Small intestine (tissue), 7 donors: ENCODE measurements around the gene NAP1L4. TPM values are rescaled to one million over a fixed set of nuclear protein-coding genes. Genes with fewer than 3 reads are reported as not detected.
A peak's percentile ranks its signal among the peaks of the same experiment; 100 is the strongest.

ENCODE experiments used
- DNase-seq, 2 donors: peaks; one replicate each; pipeline versions ENCODE4 v3.0.0 to v3.0.0-alpha.2; 2013
- FAIRE-seq: peaks from 2 replicates; lab custom pipeline; 2012; peaks lifted over from hg19 to GRCh38; lab: Jason Lieb, UNC
- H3K27ac ChIP-seq, 3 donors: one replicate each; pipeline ENCODE4 v1.5.1; 2013; ENCODE audit warnings: low read length in 2 of 3, mild to moderate bottlenecking in 2 of 3, control low read depth in 1 of 3, inconsistent platforms in 1 of 3, low read depth in 1 of 3, moderate library complexity in 1 of 3
- H3K27me3 ChIP-seq, 3 donors: one replicate each; pipeline ENCODE4 v1.6.1; 2013; ENCODE audit warnings: low read length in 3 of 3, inconsistent platforms in 1 of 3; ENCODE audit not compliant: control insufficient read depth in 3 of 3, insufficient read depth in 3 of 3
- H3K36me3 ChIP-seq, 3 donors: one replicate each; pipeline ENCODE4 v1.6.1; 2013; ENCODE audit warnings: low read length in 3 of 3, inconsistent platforms in 1 of 3, low read depth in 1 of 3, mild to moderate bottlenecking in 1 of 3, moderate library complexity in 1 of 3; ENCODE audit not compliant: control insufficient read depth in 3 of 3, insufficient read depth in 2 of 3
- H3K4me1 ChIP-seq, 3 donors: one replicate each; pipeline ENCODE4 v1.6.1; 2013; ENCODE audit warnings: low read length in 2 of 3, inconsistent platforms in 1 of 3, low read depth in 1 of 3, mild to moderate bottlenecking in 1 of 3, moderate library complexity in 1 of 3; ENCODE audit not compliant: control insufficient read depth in 3 of 3, insufficient read depth in 2 of 3
- H3K4me3 ChIP-seq, 3 donors: one replicate each; pipeline ENCODE4 v1.5.1; 2013; ENCODE audit warnings: low read length in 3 of 3, control low read depth in 1 of 3, inconsistent platforms in 1 of 3, low read depth in 1 of 3, mild to moderate bottlenecking in 1 of 3, moderate library complexity in 1 of 3
- H3K9me3 ChIP-seq, 2 donors: one replicate each; pipeline ENCODE4 v1.6.1; 2013; ENCODE audit warnings: low read depth in 1 of 2, low read length in 1 of 2; ENCODE audit not compliant: control insufficient read depth in 2 of 2, insufficient read depth in 1 of 2
- WGBS, 3 donors: extraction: QIAGEN DNeasy Blood & Tissue Kit; methylation state at CpG; one replicate each; pipeline ENCODE4 v1.1.7; 2013; 5-methylcytosine and 5-hydroxymethylcytosine counted together
- polyA plus RNA-seq, 4 donors: library from polyadenylated mRNA; stranded (reverse) in 3 of 4; unstranded in 1 of 4; fragments of 200-250 nt in 3 of 4; fragments of 120-200 nt in 1 of 4; gene quantifications; one replicate each; pipeline versions ENCODE4 v1.2.1 to v1.2.3, GENCODE V29; 2013
- donor health status: healthy with polysubstance abuse.
- donor health status: control.
- donor health status: control.
- donor health status: Bipolar disorder and iron deficiency.
- donor health status: healthy.

Gene NAP1L4
- polyA plus RNA-seq, 4 donors = 75.1 to 108 (median 84.6) TPM

DNA sequence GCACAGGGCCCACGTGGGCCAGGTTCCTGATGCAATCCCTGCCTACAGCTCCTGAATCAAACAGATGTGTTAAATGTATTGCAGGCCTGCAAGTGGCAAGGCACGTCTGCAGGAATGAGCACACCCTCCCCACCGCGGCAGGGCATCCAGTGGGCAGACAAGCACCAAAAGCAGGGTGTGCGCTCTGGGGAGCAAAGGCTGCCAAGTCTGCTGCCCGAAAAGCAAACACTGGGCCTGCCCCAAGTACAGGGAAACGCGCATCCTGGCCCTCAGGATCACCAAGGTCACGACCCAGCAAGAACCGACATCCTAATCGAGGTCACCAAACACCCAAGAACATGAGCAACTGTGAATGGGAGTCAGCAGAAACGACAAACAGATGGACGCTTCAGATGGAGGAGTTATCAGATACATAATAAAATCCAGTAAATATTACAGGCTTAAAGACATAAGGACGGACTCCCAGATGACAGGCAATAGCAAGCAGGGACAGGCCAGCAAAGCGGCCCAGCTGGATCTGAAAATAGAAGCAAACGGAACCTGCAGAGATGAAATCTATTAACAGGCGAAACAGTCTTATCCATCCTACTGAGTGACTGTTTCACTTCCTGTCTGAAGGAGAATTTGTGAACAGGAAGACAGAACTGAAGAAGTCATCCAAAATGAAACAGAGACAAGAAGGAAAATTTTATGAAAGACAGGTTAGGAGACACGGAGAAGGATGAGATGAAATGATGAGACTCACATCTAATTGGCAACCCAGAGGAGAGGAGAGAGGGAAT, 38.4 kb upstream of the NAP1L4 start:
- Histone ChIP-seq H3K4me1 (no peaks in the 10 kb centered on the region), H3K4me3 (no peak overlapping the region), H3K36me3 (peaks cover 17 to 68% (median 18%) of the 10 kb centered on the region in 3 donors), H3K9me3 (no peaks in the 10 kb centered on the region), H3K27me3 (no peaks in the 10 kb centered on the region), H3K27ac (no peak overlapping the region)
- DNase-seq (no peak), FAIRE-seq (no peak)
- WGBS, 3 donors = 82 to 91% (median 87%) methylated on average over 18 of the region's 18 CpGs

DNA sequence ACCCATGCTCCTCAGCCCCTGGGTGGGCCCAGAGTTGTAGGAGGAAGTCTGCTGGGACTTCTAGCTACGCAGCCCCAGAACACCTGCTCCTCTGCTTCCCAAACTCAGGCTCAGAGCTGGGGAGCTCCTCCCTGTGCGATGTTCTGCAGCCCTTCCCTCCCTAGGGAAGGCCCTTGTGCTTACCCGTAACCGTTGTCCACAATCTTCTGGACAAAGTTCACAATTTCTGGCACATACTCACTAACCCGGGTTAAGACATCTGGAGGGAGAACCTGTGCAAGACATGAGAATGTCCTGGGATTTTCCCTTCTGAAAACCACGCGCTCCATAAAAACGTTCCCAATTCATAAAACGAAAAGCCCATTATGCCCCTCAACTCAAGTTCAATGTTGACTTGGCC, 36.7 kb upstream of the NAP1L4 start:
- FAIRE-seq (no peak), DNase-seq (peak; percentile 51 to 85)
- no peaks in the 10 kb centered on the region for H3K9me3 ChIP-seq
- H3K36me3 ChIP-seq = peaks cover 17 to 65% (median 19%) of the 10 kb centered on the region in 3 donors
- no peak overlapping the region for H3K4me3 ChIP-seq
- H3K4me1 ChIP-seq = no peaks in the 10 kb centered on the region
- 18 to 66% (median 50%) methylated on average over 9 of the region's 9 CpGs for WGBS, 3 donors
- no peaks in the 10 kb centered on the region for H3K27me3 ChIP-seq
- no peak overlapping the region for H3K27ac ChIP-seq

DNA sequence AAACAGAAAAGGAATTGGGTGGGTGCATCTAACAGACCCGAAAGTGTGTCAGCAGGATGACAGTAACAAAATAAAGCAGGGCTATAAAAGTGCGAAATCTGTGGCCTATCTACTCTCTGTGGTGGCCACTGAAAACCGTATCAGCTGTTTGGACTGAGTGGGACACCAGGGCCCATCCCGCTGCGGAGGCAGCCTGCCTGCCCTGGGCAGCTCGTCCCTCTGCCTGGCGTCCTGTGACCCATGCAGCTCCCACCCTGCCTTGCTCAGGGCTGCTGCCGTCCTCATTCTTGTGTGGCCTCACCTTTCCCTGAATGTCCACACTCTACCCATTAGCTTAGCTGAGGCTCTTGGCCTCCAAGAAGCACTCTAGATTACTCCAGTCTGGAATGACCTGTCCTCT, 34.7 kb upstream of the NAP1L4 start:
- 95 to 96% (median 95%) methylated on average over 8 of the region's 8 CpGs for WGBS, 3 donors
- no peak for FAIRE-seq

DNA sequence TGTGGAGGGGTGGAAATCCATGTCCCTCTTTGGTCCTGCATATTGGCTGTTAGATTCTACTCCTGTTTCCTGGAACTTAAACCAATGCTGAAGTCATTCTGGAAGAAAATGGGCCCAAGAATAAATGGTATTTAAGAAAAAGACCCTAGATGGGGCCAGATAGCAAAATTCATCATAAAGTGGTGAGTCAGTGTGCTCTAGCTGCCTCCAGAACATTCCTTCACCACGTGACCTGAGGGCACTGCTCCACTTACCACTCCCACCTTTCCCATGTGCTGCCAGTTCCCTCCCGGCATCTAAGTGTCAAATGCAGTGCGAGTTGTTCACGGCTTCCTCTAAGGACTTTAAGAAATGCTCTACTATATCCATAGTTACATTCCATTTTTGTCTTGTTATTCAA, 30.9 kb upstream of the NAP1L4 start:
- no peaks in the 10 kb centered on the region for H3K27me3 ChIP-seq
- peaks cover 0 to 10% (median 0%) of the 10 kb centered on the region in 3 donors for H3K4me1 ChIP-seq
- H3K4me3 ChIP-seq = no peak overlapping the region
- H3K36me3 ChIP-seq = peaks cover 20 to 73% (median 24%) of the 10 kb centered on the region in 3 donors
- WGBS, 3 donors = 87 to 91% (median 89%) methylated on average over 4 of the region's 4 CpGs
- FAIRE-seq = no peak
- no peak for DNase-seq
- H3K9me3 ChIP-seq = no peaks in the 10 kb centered on the region
- no peak overlapping the region for H3K27ac ChIP-seq

More for the DNA sequence above, 34.7 kb upstream of the NAP1L4 start:
- DNase-seq = no peak
- Histone ChIP-seq H3K4me3 (no peak overlapping the region), H3K36me3 (peaks cover 15 to 69% (median 17%) of the 10 kb centered on the region in 3 donors), H3K9me3 (no peaks in the 10 kb centered on the region), H3K27me3 (no peaks in the 10 kb centered on the region), H3K4me1 (no peaks in the 10 kb centered on the region), H3K27ac (no peak overlapping the region)

DNA sequence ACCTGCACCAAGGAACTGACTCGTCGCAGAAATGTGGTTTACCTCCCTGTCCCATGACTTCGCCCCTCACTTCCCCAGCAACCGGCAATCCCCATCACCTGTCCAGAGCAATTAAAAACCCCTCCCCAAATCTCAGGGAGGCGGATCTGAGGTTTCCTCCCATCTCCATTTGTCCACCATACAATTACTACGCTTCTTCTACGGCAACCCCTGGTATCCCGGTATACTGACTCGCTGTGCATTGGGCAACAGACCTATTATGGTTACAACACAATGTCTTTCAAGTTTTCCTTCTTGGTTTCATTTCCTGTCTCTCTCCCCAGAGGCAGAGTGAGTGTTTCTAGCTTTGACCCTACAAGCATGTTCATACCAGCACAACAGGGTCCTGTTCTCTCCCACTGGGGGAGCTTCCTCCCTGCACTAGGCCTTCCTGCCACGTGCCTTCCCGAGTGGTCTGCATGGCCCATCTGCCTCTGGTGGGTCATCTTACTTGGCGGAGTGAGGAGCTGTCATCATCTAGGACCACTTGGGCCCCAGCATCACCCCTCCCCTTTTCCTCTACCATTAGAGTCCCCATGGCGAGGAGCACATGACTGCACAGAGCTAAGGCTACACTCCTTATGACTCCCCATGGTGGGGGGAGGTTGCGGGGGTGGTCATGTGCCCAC, 30.3 kb upstream of the NAP1L4 start:
- Histone ChIP-seq H3K4me1 (peaks cover 0 to 10% (median 0%) of the 10 kb centered on the region in 3 donors), H3K36me3 (peaks cover 23 to 72% (median 27%) of the 10 kb centered on the region in 3 donors), H3K27ac (no peak overlapping the region), H3K27me3 (no peaks in the 10 kb centered on the region), H3K4me3 (no peak overlapping the region), H3K9me3 (no peaks in the 10 kb centered on the region)
- 77 to 92% (median 89%) methylated on average over 14 of the region's 14 CpGs for WGBS, 3 donors
- DNase-seq (no peak), FAIRE-seq (no peak)

DNA sequence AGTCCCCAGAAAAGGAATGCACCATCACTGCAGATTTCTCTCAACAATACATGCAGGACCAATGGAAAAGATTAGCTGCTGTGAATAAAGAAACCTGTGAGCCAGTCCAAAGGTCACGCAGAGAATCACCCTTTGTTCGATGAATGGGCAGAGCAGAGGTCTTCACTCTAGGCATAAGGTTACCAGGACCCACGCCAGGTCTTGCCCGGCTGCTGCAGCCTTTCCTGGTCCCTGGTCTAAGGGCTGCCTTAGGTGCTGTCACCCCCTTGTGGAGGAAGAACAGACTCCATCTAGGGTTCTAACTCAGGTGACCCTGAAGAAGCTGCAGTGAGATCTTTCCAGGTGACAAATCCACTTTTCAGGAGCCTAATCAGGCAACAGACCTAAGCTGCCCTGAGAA, 29.0 kb upstream of the NAP1L4 start:
- Histone ChIP-seq H3K4me3 (no peak overlapping the region), H3K27me3 (no peaks in the 10 kb centered on the region), H3K36me3 (peaks cover 17 to 73% (median 30%) of the 10 kb centered on the region in 3 donors), H3K4me1 (peaks cover 0 to 10% (median 0%) of the 10 kb centered on the region in 3 donors), H3K27ac (no peak overlapping the region), H3K9me3 (no peaks in the 10 kb centered on the region)
- FAIRE-seq (no peak), DNase-seq (peak; percentile 65 to 76)
- 7 to 43% (median 19%) methylated on average over 4 of the region's 4 CpGs for WGBS, 3 donors

DNA sequence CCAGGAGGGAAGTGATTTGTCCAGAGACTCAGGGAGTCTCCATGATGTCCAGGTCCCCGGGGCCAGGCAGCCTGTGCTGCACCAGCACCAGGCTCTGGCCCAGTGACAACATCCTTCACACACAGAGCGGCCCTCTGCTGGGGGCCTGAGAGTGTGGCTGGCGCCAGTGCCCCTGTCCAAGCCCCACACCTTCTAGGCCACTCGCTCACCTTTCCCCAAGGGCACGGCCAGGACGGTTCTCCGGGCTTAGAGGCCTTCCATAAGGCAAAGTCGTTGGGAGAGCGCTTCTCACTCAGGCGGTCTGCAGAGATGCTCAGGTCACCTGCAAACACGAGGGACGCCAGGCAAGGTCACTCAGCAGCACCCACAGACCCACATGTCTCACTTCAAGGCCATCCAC, 27.9 kb upstream of the NAP1L4 start:
- no peak overlapping the region for H3K27ac ChIP-seq
- H3K36me3 ChIP-seq = peaks cover 17 to 77% (median 27%) of the 10 kb centered on the region in 3 donors
- DNase-seq = no peak
- no peak for FAIRE-seq
- H3K9me3 ChIP-seq = no peaks in the 10 kb centered on the region
- peaks cover 0 to 10% (median 0%) of the 10 kb centered on the region in 3 donors for H3K4me1 ChIP-seq
- no peak overlapping the region for H3K4me3 ChIP-seq
- WGBS, 3 donors = 95 to 98% (median 95%) methylated on average over 12 of the region's 12 CpGs
- H3K27me3 ChIP-seq = no peaks in the 10 kb centered on the region

DNA sequence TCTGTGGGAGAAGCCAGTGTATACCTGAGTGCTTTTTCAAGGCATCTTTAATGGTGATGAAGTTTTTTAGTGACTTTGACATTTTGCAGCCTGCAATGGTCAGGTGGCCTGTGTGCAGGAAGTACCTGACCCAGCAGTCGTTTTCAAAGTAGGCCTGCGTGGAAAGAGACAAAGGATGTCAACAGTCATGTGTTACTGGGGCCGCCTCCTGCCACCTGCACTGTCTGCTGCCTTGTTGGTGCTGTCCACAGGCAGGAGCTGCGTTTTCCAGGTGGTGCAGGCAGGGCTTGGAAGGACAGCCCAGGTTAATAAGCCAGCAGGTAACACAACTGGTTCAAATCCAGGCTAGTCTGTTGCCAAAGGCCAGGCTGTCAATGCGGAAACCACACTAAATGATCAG, 26.5 kb upstream of the NAP1L4 start:
- H3K27me3 ChIP-seq = no peaks in the 10 kb centered on the region
- WGBS, 3 donors = 70 to 88% (median 80%) methylated on average over 5 of the region's 5 CpGs
- H3K9me3 ChIP-seq = no peaks in the 10 kb centered on the region
- H3K4me1 ChIP-seq = peaks cover 0 to 13% (median 0%) of the 10 kb centered on the region in 3 donors
- FAIRE-seq (no peak), DNase-seq (no peak)
- H3K27ac ChIP-seq = no peak overlapping the region
- no peak overlapping the region for H3K4me3 ChIP-seq
- H3K36me3 ChIP-seq = peaks cover 18 to 79% (median 30%) of the 10 kb centered on the region in 3 donors
